ENCODE results near the gene PELO. TPM values are rescaled to one million over a fixed set of nuclear protein-coding genes. Genes with fewer than 3 reads are reported as not detected.
A peak's percentile ranks its signal among the peaks of the same experiment; 100 is the strongest.

The PELO gene
- total RNA-seq (5.8 and 6.4 TPM in 2 replicates), polyA plus RNA-seq (1.3 and 2.2 TPM in 2 replicates), polyA minus RNA-seq (4.4 and 4.6 TPM in 2 replicates)
- 5.9 TPM for total RNA-seq (2013)

DNA sequence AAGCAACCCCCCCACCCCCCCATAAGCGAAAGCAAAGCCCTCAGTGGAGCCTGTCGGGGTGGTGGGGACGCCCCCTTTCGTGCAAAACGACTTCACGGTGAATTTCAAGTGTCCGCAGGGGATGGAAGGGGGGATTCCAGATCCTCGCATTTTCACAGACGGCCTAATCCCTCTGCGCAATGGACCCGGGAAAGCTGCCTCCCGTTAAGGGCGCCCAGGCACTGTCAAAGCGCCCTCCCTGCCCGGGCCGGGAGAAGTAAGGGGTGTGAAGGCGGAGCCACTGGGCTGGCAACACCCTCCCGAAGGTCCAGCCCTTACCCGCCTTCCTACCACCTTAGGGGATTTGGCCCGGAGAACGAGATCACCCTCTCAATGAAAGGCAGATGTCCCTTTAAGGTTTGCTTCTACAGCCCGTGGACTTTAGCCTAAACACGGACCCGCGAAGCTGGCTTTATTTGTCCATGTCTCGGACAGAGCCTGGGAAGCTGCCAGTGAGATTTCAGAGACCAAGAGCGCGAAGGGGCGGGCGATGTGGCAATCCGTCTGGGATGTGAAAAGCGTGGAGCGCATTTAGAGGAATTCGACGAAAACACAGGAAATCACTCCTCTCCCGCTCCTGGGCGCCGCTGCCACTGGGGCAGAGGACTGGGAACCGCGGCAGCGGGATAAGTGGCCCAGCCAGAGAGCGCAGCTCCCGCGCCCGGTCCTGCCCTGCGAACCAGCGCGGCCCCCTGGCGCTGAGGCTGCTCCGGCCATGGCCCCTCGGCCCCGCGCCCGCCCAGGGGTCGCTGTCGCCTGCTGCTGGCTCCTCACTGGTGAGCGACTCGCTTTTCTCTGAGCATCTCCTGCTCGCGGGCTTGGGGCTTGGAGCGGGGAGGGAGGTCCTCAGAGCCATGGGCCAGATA is at the start of gene PELO, which contains the start of gene ITGA1:
PELO (plus strand) TSS at position 317 of the 905 bp plus-strand sequence. CDS start 12,479 bp downstream, outside the sequence.
ITGA1 (plus strand) TSS at position 317 of the 905 bp plus-strand sequence; CDS start at position 755, 438 bp downstream.
- Mint-ChIP-seq H3K27me3 (peaks cover 46% of the 10 kb centered on the region), H3K9me3 (ENCODE audit: insufficient read depth) (no peaks in the 10 kb centered on the region), H3K4me1 (peaks cover 19% of the 10 kb centered on the region), H3K4me3 (peak within 1 kb of the TSS; percentile 87), H3K27ac (no peak within 1 kb of the TSS)
- TF ChIP-seq CTCF (IDR thresholded peaks at IDR 0.05) (peak; percentile 7), EZH2 (IDR thresholded peaks at IDR 0.05; ENCODE audit: borderline replicate concordance, insufficient read depth, low read depth, low read length, poor library complexity, severe bottlenecking) (no peak)
- Histone ChIP-seq H3K4me1 (ENCODE audit: control insufficient read depth in 2 of 2, insufficient read depth in 2 of 2, low read length in 2 of 2) (peaks cover 13 to 17% of the 10 kb centered on the region in 2 donors), H3K27me3 (replicated peaks in 1 of 4; ENCODE audit: control extremely low read depth in 1 of 4, control insufficient read depth in 3 of 4, insufficient read depth in 4 of 4, low read length in 3 of 4) (peaks cover 0 to 45% (median 32%) of the 10 kb centered on the region in 4 experiments), H2AFZ (ENCODE audit: insufficient read depth, low read depth, low read length, poor library complexity, severe bottlenecking) (peak within 1 kb of the TSS; percentile 78), H3K9ac (ENCODE audit: low read length) (peak within 1 kb of the TSS; percentile 71), H3K79me2 (ENCODE audit: control insufficient read depth, insufficient read depth, low read length) (no peaks in the 10 kb centered on the region), H3K27ac (ENCODE audit: low read length in 2 of 2) (no peak within 1 kb of the TSS), H4K20me1 (ENCODE audit: control insufficient read depth, insufficient read depth, low read length, poor library complexity, severe bottlenecking) (no peaks in the 10 kb centered on the region), H3K4me2 (replicated peaks; ENCODE audit: low read depth, low read length, poor library complexity, severe bottlenecking) (peak within 1 kb of the TSS; percentile 91), H3K4me3 (ENCODE audit: control extremely low read depth in 1 of 5, extremely low read depth in 1 of 5, insufficient read depth in 1 of 5, low read depth in 2 of 5, low read length in 4 of 5) (peak within 1 kb of the TSS; percentile 41 to 79 (median 64)), H3K9me3 (ENCODE audit: control extremely low read depth in 1 of 3, control insufficient read depth in 2 of 3, insufficient read depth in 1 of 3, low read length in 2 of 3) (peaks cover 0 to 1% (median 0%) of the 10 kb centered on the region in 3 donors), H3K36me3 (replicated peaks in 1 of 2; ENCODE audit: control extremely low read depth in 1 of 2, control insufficient read depth in 1 of 2, extremely low read depth in 1 of 2, insufficient read depth in 2 of 2, low read length in 1 of 2) (no peaks in the 10 kb centered on the region)
- DNase-seq, result peak; percentile 54
- ChIA-PET POLR2A (no interaction called here), CTCF (interaction anchor here (1.0 to 1.9 kb wide), 6 partner anchors 9 to 310 kb away, joined by 3 to 7 read pairs (median 4); no protein-coding TSS in a partner anchor)
- ATAC-seq (ENCODE audit: low read depth), result peak; percentile 76
- intact Hi-C loops (cut with micrococcal nuclease), result loop anchor here (1.0 kb wide), 3 partner anchors 12 to 308 kb away; no protein-coding TSS in a partner anchor
- WGBS (ENCODE audit: insufficient coverage), result 1% methylated on average over 57 of the region's 61 CpGs
